Activated CD8-positive, alpha-beta T cell treated with anti-CD3 and anti-CD28 coated beads for 36 hours (primary cell): Measurements from ENCODE around the gene GRWD1. TPM values are rescaled to one million over a fixed set of nuclear protein-coding genes. Genes with fewer than 3 reads are reported as not detected.

ENCODE experiments used
- ATAC-seq: fragments of 200-7000 bp; cut with Tn5 transposase; one replicate; pipeline ENCODE4 v1.10.0; 2021; ENCODE audit warnings: mild to moderate bottlenecking, moderate library complexity
- CTCF ChIA-PET: fragments of 350-600 bp; sonication (Branson Sonifier 250); formaldehyde crosslinking; loops from one replicate; lab custom pipeline; 2021; ENCODE audit warnings: antibody characterized with exemption; lab: Charles Lee
- POLR2A ChIA-PET: fragments of 350-600 bp; sonication (Branson Sonifier 250); formaldehyde crosslinking; loops from one replicate; lab custom pipeline; 2021; ENCODE audit warnings: antibody characterized with exemption; lab: Charles Lee
- DNase-seq: peaks from one replicate; pipeline ENCODE4 v3.0.0-alpha.2; 2020
- H3K27ac Mint-ChIP-seq: one replicate; pipeline ENCODE4 v1.8.0; 2021; ENCODE audit warnings: mild to moderate bottlenecking, mixed read lengths
- H3K27me3 Mint-ChIP-seq: one replicate; pipeline ENCODE4 v1.8.0; 2021; ENCODE audit warnings: mixed read lengths
- H3K36me3 Mint-ChIP-seq: one replicate; pipeline ENCODE4 v1.8.0; 2021; ENCODE audit warnings: low read depth, mixed read lengths
- H3K4me1 Mint-ChIP-seq: one replicate; pipeline ENCODE4 v1.8.0; 2021; ENCODE audit warnings: low read depth, mixed read lengths
- H3K4me3 Mint-ChIP-seq: one replicate; pipeline ENCODE4 v1.8.0; 2021; ENCODE audit warnings: mild to moderate bottlenecking, moderate library complexity, mixed read lengths
- H3K9me3 Mint-ChIP-seq: one replicate; pipeline ENCODE4 v1.8.0; 2021; ENCODE audit warnings: mixed read lengths
- intact Hi-C: fragments of 100-400 bp; cut with micrococcal nuclease; formaldehyde crosslinking; loops from one replicate; pipeline ENCODE4 v1.10.0; 2022
- total RNA-seq, 2 experiments: library from RNA; stranded (reverse); gene quantifications; one replicate each; pipeline ENCODE4 v1.2.3, GENCODE V29; 2021
- TF ChIP-seq, protein P1 (sequence below): fragments of 200-600 bp; IDR thresholded peaks from one replicate; pipeline ENCODE4 v1.8.0; 2022; ENCODE audit warnings: antibody characterized with exemption, mild to moderate bottlenecking

Gene GRWD1
- total RNA-seq, 2 experiments from 2014 or later = 49.4 to 50.1 TPM

GRCh38 chr19:48403606-48404005 lies 42.2 kb upstream of the GRWD1 start:
- Mint-ChIP-seq H3K27me3 (peaks cover 4% of the 10 kb centered on the region), H3K36me3 (no peaks in the 10 kb centered on the region), H3K4me3 (no peak overlapping the region), H3K9me3 (peaks cover 6% of the 10 kb centered on the region), H3K4me1 (peaks cover 19% of the 10 kb centered on the region), H3K27ac (peak overlapping the region; percentile 62)
- TF ChIP-seq, protein P1, sequence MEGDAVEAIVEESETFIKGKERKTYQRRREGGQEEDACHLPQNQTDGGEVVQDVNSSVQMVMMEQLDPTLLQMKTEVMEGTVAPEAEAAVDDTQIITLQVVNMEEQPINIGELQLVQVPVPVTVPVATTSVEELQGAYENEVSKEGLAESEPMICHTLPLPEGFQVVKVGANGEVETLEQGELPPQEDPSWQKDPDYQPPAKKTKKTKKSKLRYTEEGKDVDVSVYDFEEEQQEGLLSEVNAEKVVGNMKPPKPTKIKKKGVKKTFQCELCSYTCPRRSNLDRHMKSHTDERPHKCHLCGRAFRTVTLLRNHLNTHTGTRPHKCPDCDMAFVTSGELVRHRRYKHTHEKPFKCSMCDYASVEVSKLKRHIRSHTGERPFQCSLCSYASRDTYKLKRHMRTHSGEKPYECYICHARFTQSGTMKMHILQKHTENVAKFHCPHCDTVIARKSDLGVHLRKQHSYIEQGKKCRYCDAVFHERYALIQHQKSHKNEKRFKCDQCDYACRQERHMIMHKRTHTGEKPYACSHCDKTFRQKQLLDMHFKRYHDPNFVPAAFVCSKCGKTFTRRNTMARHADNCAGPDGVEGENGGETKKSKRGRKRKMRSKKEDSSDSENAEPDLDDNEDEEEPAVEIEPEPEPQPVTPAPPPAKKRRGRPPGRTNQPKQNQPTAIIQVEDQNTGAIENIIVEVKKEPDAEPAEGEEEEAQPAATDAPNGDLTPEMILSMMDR = no peak
- CTCF ChIA-PET = interaction anchor here (2.9 kb wide), 1 partner anchor 12 kb away, joined by 14 read pairs; the partner anchor contains the start of gene KDELR1
- intact Hi-C loops = no loop called here
- DNase-seq (peak; percentile 78), ATAC-seq (peak; percentile 75)
- POLR2A ChIA-PET = interaction anchor here (1.0 kb wide), 1 partner anchor 12 kb away, joined by 3 read pairs; the partner anchor contains the start of gene KDELR1

GRCh38 chr19:48405010-48405659 lies 40.6 kb upstream of the GRWD1 start:
- no peak for ATAC-seq
- CTCF ChIA-PET = interaction anchor here (2.9 kb wide), 1 partner anchor 14 kb away, joined by 14 read pairs; the partner anchor contains the start of gene KDELR1
- Mint-ChIP-seq H3K27ac (no peak overlapping the region), H3K27me3 (peaks cover 4% of the 10 kb centered on the region), H3K4me1 (peaks cover 10% of the 10 kb centered on the region), H3K4me3 (no peak overlapping the region), H3K36me3 (no peaks in the 10 kb centered on the region), H3K9me3 (no peaks in the 10 kb centered on the region)
- DNase-seq = no peak
- intact Hi-C loops = no loop called here
- TF ChIP-seq, protein P1 = no peak
- POLR2A ChIA-PET = interaction anchor here (0.9 kb wide), 1 partner anchor 118 kb away, joined by 4 read pairs; no protein-coding TSS in a partner anchor

DNA sequence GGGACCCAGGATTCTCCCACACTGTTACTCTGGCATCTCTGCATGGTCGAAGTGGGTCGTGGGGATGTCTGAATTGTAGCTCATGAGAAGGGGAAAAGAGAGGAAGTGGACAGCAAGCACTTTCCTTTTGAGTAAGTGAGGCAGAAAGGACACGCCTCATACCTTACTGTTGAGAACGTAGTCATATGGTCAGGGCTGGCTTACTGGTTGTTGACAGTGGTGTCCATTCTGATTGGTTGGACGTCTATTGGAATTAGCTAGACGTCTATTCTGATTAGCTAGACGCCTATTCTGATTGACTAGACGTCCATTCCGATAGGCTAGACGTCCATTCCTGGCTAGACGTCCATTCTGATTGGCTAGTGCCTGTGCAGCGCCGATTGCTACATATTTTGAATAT lies 39.9 kb upstream of the GRWD1 start:
- intact Hi-C loops = no loop called here
- Mint-ChIP-seq H3K36me3 (no peaks in the 10 kb centered on the region), H3K4me1 (peaks cover 7% of the 10 kb centered on the region), H3K27ac (no peak overlapping the region), H3K27me3 (peaks cover 4% of the 10 kb centered on the region), H3K4me3 (no peak overlapping the region), H3K9me3 (no peaks in the 10 kb centered on the region)
- ChIA-PET CTCF (interaction anchor here (1.0 kb wide), 1 partner anchor 15 kb away, joined by 3 read pairs; the partner anchor contains the start of gene KDELR1), POLR2A (no interaction called here)
- TF ChIP-seq, protein P1 = no peak
- ATAC-seq (no peak), DNase-seq (no peak)

- no peaks in the 10 kb centered on the region for H3K36me3 Mint-ChIP-seq
Observed at GRCh38 chr19:48413879-48414587, 31.8 kb upstream of the GRWD1 start.

More at GRCh38 chr19:48413879-48414587, 31.8 kb upstream of the GRWD1 start:
- Mint-ChIP-seq H3K4me3 (no peak overlapping the region), H3K4me1 (peaks cover 20% of the 10 kb centered on the region), H3K27me3 (peaks cover 15% of the 10 kb centered on the region), H3K9me3 (no peaks in the 10 kb centered on the region), H3K27ac (no peak overlapping the region)
- CTCF ChIA-PET = interaction anchor here (1.1 to 2.7 kb wide), 3 partner anchors 21 to 171 kb away, joined by 4 to 10 read pairs (median 5); partner anchors contain the start of genes GRIN2D and KDELR1
- TF ChIP-seq, protein P1 = no peak
- intact Hi-C loops = no loop called here
- DNase-seq (no peak), ATAC-seq (no peak)
- POLR2A ChIA-PET = interaction anchor here (1.5 kb wide), 1 partner anchor 18 kb away, joined by 5 read pairs; no protein-coding TSS in a partner anchor
